HEK293T (cell line): ENCODE results near the gene SLC6A19.
"Not testable (repeated sequence)": the region's sequence is repeated elsewhere in the genome, so short reads cannot be mapped to it uniquely, and the experiment has no call there.

Experiments used
- CTCF ChIA-PET: fragments of 350-600 bp; formaldehyde crosslinking; extraction: SDS; loops from one replicate; lab custom pipeline; 2021; ENCODE audit warnings: antibody characterized with exemption, inconsistent platforms; lab: Yijun Ruan, JAX
- POLR2A ChIA-PET: fragments of 350-600 bp; formaldehyde crosslinking; extraction: SDS; loops from one replicate; lab custom pipeline; 2020; ENCODE audit warnings: antibody characterized with exemption, inconsistent platforms; lab: Yijun Ruan, JAX
- DNase-seq: peaks from one replicate; pipeline ENCODE4 v3.0.0; 2012; ENCODE audit warnings: mixed read lengths; ENCODE audit errors: extremely low spot score
- ARNT ChIP-seq: fragments of 450-650 bp; IDR thresholded peaks from 2 replicates; pipeline ENCODE4 v1.6.1; 2017; ENCODE audit warnings: mild to moderate bottlenecking
- BHLHE40 ChIP-seq: fragments of 450-650 bp; IDR thresholded peaks from 2 replicates; pipeline ENCODE4 v1.6.1; 2016; ENCODE audit warnings: mild to moderate bottlenecking, moderate library complexity, borderline replicate concordance
- CTBP1 ChIP-seq: fragments of 450-650 bp; IDR thresholded peaks from 2 replicates; pipeline ENCODE4 v1.6.1; 2016; ENCODE audit warnings: borderline replicate concordance
- ELF4 ChIP-seq: fragments of 450-650 bp; IDR thresholded peaks from 2 replicates; pipeline ENCODE4 v1.6.1; 2017; ENCODE audit warnings: antibody characterized with exemption
- FOXA1 ChIP-seq: fragments of 450-650 bp; IDR thresholded peaks from 2 replicates; pipeline ENCODE4 v1.6.1; 2016; ENCODE audit warnings: mild to moderate bottlenecking
- FOXK2 ChIP-seq: fragments of 450-650 bp; IDR thresholded peaks from 2 replicates; pipeline ENCODE4 v1.6.1; 2016; ENCODE audit warnings: mild to moderate bottlenecking
- FOXM1 ChIP-seq: fragments of 450-650 bp; IDR thresholded peaks from 2 replicates; pipeline ENCODE4 v1.6.1; 2017; ENCODE audit warnings: mild to moderate bottlenecking, borderline replicate concordance
- HDGF ChIP-seq: fragments of 450-650 bp; IDR thresholded peaks from 2 replicates; pipeline ENCODE4 v1.6.1; 2017; ENCODE audit warnings: antibody characterized with exemption, borderline replicate concordance
- L3MBTL2 ChIP-seq: fragments of 450-650 bp; conservative IDR thresholded peaks from 2 replicates; pipeline ENCODE4 v1.6.1; 2016; ENCODE audit warnings: mild to moderate bottlenecking
- LEF1 ChIP-seq: fragments of 450-650 bp; IDR thresholded peaks from 2 replicates; pipeline ENCODE4 v1.6.1; 2017; ENCODE audit warnings: mild to moderate bottlenecking, borderline replicate concordance
- NFRKB ChIP-seq: fragments of 450-650 bp; IDR thresholded peaks from 2 replicates; pipeline ENCODE4 v1.6.1; 2016; ENCODE audit warnings: mild to moderate bottlenecking, moderate library complexity
- PKNOX1 ChIP-seq: fragments of 450-650 bp; IDR thresholded peaks from 2 replicates; pipeline ENCODE4 v1.6.1; 2016
- SP1 ChIP-seq: fragments of 450-650 bp; IDR thresholded peaks from 2 replicates; pipeline ENCODE4 v1.6.1; 2017
- SUZ12 ChIP-seq: fragments of 450-650 bp; IDR thresholded peaks from 2 replicates; pipeline ENCODE4 v1.6.1; 2016; ENCODE audit warnings: mild to moderate bottlenecking
- TARDBP ChIP-seq: fragments of 450-650 bp; IDR thresholded peaks from 2 replicates; pipeline ENCODE4 v1.6.1; 2016
- ZNF384 ChIP-seq: fragments of 450-650 bp; IDR thresholded peaks from 2 replicates; pipeline ENCODE4 v1.6.1; 2016

Gene SLC6A19

GRCh38 chr5:1265461-1266455, 64.4 kb downstream of the SLC6A19 start:
- POLR2A ChIA-PET = no interaction called here
- TF ChIP-seq SUZ12 (no peak), SP1 (no peak), FOXK2 (no peak), NFRKB (no peak), L3MBTL2 (no peak), FOXM1 (no peak), FOXA1 (no peak), PKNOX1 (no peak), LEF1 (no peak), ARNT (no peak), ELF4 (no peak), HDGF (no peak), ZNF384 (no peak), BHLHE40 (no peak), TARDBP (no peak), CTBP1 (no peak)
- no peak for DNase-seq
- CTCF ChIA-PET = no interaction called here

GRCh38 chr5:1266791-1267190, 65.4 kb downstream of the SLC6A19 start:
- DNase-seq = no peak
- CTCF ChIA-PET = no interaction called here
- no peak for TF ChIP-seq FOXK2
- TF ChIP-seq BHLHE40 = no peak
- no peak for TF ChIP-seq ARNT
- no peak for TF ChIP-seq FOXM1
- TF ChIP-seq NFRKB = no peak
- TF ChIP-seq ELF4 = no peak
- no peak for TF ChIP-seq ZNF384
- TF ChIP-seq SUZ12 = no peak
- TF ChIP-seq FOXA1 = no peak
- no peak for TF ChIP-seq CTBP1
- no peak for TF ChIP-seq HDGF
- no peak for TF ChIP-seq L3MBTL2
- TF ChIP-seq TARDBP = no peak
- TF ChIP-seq PKNOX1 = no peak
- TF ChIP-seq LEF1 = no peak
- TF ChIP-seq SP1 = no peak
- POLR2A ChIA-PET = no interaction called here

- CTCF ChIA-PET, POLR2A ChIA-PET, DNase-seq: not testable (repeated sequence)
These were observed 66.1 kb downstream of the SLC6A19 start for GRCh38 chr5:1267464-1267863.

GRCh38 chr5:1268056-1268455, 66.7 kb downstream of the SLC6A19 start:
- no peak for DNase-seq
- CTCF ChIA-PET = no interaction called here
- POLR2A ChIA-PET = no interaction called here
- TF ChIP-seq CTBP1 (no peak), LEF1 (no peak), HDGF (no peak), L3MBTL2 (no peak), FOXM1 (no peak), ARNT (no peak), ELF4 (no peak), PKNOX1 (no peak), FOXK2 (no peak), SUZ12 (no peak), FOXA1 (no peak), BHLHE40 (no peak), NFRKB (no peak), SP1 (no peak), ZNF384 (no peak), TARDBP (no peak)

- CTCF ChIA-PET = no interaction called here
- DNase-seq = no peak
- POLR2A ChIA-PET = no interaction called here
- TF ChIP-seq ARNT (no peak), SUZ12 (no peak), ELF4 (no peak), SP1 (no peak), TARDBP (no peak), NFRKB (no peak), HDGF (no peak)
These were observed 67.3 kb downstream of the SLC6A19 start for GRCh38 chr5:1268666-1269065.

GRCh38 chr5:1270426-1270825, 69.0 kb downstream of the SLC6A19 start:
- no peak for TF ChIP-seq HDGF
- TF ChIP-seq L3MBTL2 = no peak
- no peak for TF ChIP-seq NFRKB
- POLR2A ChIA-PET = no interaction called here
- CTCF ChIA-PET = no interaction called here
- DNase-seq = no peak
